ENCODE measurements around the gene FOXO3. TPM values are rescaled to one million over a fixed set of nuclear protein-coding genes. Genes with fewer than 3 reads are reported as not detected.

FOXO3 gene
- total and polyA plus RNA-seq, 2 donors (not counting 3 experiments of a cell fraction or from before 2014, with no cell fraction given): 14.4 to 16.9 TPM

DNA sequence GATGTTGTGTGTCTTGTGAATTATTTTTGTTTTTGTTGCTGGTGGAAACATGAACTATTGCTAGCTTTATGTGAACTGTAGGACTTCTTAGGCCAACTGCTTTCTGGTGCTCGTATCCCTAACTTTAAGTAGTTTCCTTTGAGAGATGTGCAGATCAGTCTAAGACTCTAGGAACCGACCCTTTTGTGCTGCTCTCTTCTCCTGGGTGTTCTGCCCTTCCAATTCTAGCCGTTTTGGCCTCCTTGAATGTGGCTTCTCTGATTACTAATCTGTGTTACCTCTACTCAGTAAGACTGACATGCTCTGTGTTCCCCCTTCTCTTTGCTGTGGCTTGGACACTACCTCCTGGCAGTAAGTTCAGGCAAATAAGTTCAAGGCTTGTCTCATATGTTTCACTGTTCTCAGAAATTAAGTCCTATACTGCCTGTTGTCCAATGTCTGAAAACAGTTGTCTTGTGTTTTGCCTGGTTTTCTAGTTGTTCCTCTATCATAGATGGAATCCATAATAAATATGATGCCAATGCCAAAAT is 58.0 kb downstream of the FOXO3 start:
- FAIRE-seq (no peak), DNase-seq (ENCODE audit: low read depth, low spot score) (no peak)
- CTCF ChIA-PET: interaction anchor here (1.5 kb wide), 1 partner anchor 83 kb away, joined by 3 read pairs; no protein-coding TSS in a partner anchor
- peak overlapping the region; percentile 49 for H3K4me2 ChIP-seq (ENCODE audit: insufficient read depth, low read length)
- H4K20me1 ChIP-seq (replicated peaks; ENCODE audit: control insufficient read depth, extremely low read depth, insufficient read depth, low read length): peaks cover 4% of the 10 kb centered on the region
- H3K36me3 ChIP-seq (ENCODE audit: control insufficient read depth in 2 of 2, extremely low read depth in 1 of 2, insufficient read depth in 2 of 2, low read length in 2 of 2): no peaks in the 10 kb centered on the region
- H3K9me3 ChIP-seq (replicated peaks; ENCODE audit: control insufficient read depth, insufficient read depth, low read length): no peaks in the 10 kb centered on the region
- peak overlapping the region; percentile 4 for H3K27ac ChIP-seq (ENCODE audit: insufficient read depth, low read depth, low read length)
- no peak overlapping the region for H2AFZ ChIP-seq (ENCODE audit: low read depth, low read length)
- no peaks in the 10 kb centered on the region for H3K27me3 ChIP-seq (ENCODE audit: control insufficient read depth in 2 of 2, insufficient read depth in 2 of 2, low read length in 2 of 2)
- peaks cover 13% of the 10 kb centered on the region for H3K4me1 ChIP-seq (ENCODE audit: control insufficient read depth, extremely low read depth, insufficient read depth, low read length)
- H3K79me2 ChIP-seq (ENCODE audit: control insufficient read depth, insufficient read depth, low read length): no peaks in the 10 kb centered on the region
- dilution Hi-C loops (cut with MboI; ENCODE audit: extremely low pct_ligation_motif_present, low sequenced_read_pairs) (no loop called here), intact Hi-C loops (cut with micrococcal nuclease) (loop anchor here (2.0 kb wide), 1 partner anchor 54 kb away; no protein-coding TSS in a partner anchor)
- no peak overlapping the region for H3K9ac ChIP-seq (replicated peaks; ENCODE audit: extremely low read depth, insufficient read depth, low read length)
- BruUV-seq (replicated peaks): no TSS peak
- H3K9me1 ChIP-seq (replicated peaks; ENCODE audit: control insufficient read depth, extremely low read depth, insufficient read depth, low read length): no peaks in the 10 kb centered on the region
- H3K4me3 ChIP-seq (replicated peaks in 1 of 3; ENCODE audit: insufficient read depth in 1 of 3, low read depth in 1 of 3, low read length in 3 of 3): no peak overlapping the region
- TF ChIP-seq POLR2A (IDR thresholded peaks at IDR 0.05; ENCODE audit: low read depth, low read length): no peak
- no peak for TF ChIP-seq MYC (IDR thresholded peaks at IDR 0.05; ENCODE audit: low read depth, low read length)
- TF ChIP-seq, protein P1, sequence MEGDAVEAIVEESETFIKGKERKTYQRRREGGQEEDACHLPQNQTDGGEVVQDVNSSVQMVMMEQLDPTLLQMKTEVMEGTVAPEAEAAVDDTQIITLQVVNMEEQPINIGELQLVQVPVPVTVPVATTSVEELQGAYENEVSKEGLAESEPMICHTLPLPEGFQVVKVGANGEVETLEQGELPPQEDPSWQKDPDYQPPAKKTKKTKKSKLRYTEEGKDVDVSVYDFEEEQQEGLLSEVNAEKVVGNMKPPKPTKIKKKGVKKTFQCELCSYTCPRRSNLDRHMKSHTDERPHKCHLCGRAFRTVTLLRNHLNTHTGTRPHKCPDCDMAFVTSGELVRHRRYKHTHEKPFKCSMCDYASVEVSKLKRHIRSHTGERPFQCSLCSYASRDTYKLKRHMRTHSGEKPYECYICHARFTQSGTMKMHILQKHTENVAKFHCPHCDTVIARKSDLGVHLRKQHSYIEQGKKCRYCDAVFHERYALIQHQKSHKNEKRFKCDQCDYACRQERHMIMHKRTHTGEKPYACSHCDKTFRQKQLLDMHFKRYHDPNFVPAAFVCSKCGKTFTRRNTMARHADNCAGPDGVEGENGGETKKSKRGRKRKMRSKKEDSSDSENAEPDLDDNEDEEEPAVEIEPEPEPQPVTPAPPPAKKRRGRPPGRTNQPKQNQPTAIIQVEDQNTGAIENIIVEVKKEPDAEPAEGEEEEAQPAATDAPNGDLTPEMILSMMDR (IDR thresholded peaks at IDR 0.05; ENCODE audit: extremely low read depth in 1 of 2, insufficient read depth in 1 of 2, low read depth in 1 of 2, low read length in 2 of 2): no peak
- POLR2A ChIA-PET: interaction anchor here (0.8 kb wide), 1 partner anchor 10 kb away, joined by 3 read pairs; no protein-coding TSS in a partner anchor

DNA sequence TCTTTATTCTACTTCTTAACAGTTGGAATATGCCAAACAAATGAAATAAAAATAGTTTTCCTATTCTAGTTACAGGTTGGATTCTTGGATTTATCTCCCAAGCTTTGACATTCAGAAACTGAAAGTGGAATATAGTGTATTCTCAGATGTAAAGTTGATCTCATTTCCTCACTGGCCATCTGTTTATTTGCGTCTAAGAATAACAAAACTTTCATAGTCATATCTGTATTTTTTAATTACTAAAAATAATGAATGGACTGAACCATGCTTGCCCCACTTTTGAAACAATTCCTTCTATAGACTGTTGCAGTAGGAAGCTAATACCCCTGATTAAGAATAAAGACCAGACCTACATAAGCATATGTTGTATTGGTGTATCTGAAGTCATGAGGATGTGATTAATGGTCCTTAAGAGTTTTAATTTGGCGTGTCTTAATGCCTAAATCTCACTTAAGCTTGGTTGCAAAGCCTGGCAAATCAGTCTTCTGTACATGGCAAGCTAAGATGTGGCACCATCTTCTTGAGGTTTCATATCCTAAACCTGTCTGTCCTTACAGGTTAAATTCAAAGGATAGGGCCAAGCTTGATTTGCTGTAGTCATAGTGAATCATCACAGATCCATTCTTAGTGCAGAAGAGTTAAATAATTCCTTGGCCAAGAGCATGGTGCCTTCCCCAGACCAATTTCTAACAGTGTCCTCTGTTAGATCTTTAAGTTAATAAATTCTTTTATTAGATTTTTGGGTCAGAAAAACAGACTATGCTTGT is 58.9 kb downstream of the FOXO3 start:
- dilution Hi-C loops (cut with MboI; ENCODE audit: extremely low pct_ligation_motif_present, low sequenced_read_pairs): no loop called here
- Histone ChIP-seq H3K27me3 (ENCODE audit: control insufficient read depth in 2 of 2, insufficient read depth in 2 of 2, low read length in 2 of 2) (no peaks in the 10 kb centered on the region), H3K9me1 (replicated peaks; ENCODE audit: control insufficient read depth, extremely low read depth, insufficient read depth, low read length) (no peaks in the 10 kb centered on the region), H4K20me1 (replicated peaks; ENCODE audit: control insufficient read depth, extremely low read depth, insufficient read depth, low read length) (no peaks in the 10 kb centered on the region), H2AFZ (ENCODE audit: low read depth, low read length) (no peak overlapping the region), H3K9ac (replicated peaks; ENCODE audit: extremely low read depth, insufficient read depth, low read length) (no peak overlapping the region), H3K4me2 (ENCODE audit: insufficient read depth, low read length) (peak overlapping the region; percentile 49), H3K9me3 (replicated peaks; ENCODE audit: control insufficient read depth, insufficient read depth, low read length) (no peaks in the 10 kb centered on the region), H3K4me1 (ENCODE audit: control insufficient read depth, extremely low read depth, insufficient read depth, low read length) (peaks cover 13% of the 10 kb centered on the region), H3K79me2 (ENCODE audit: control insufficient read depth, insufficient read depth, low read length) (no peaks in the 10 kb centered on the region), H3K36me3 (ENCODE audit: control insufficient read depth in 2 of 2, extremely low read depth in 1 of 2, insufficient read depth in 2 of 2, low read length in 2 of 2) (no peaks in the 10 kb centered on the region), H3K27ac (ENCODE audit: insufficient read depth, low read depth, low read length) (no peak overlapping the region), H3K4me3 (replicated peaks in 1 of 3; ENCODE audit: insufficient read depth in 1 of 3, low read depth in 1 of 3, low read length in 3 of 3) (no peak overlapping the region)
- intact Hi-C loops (cut with micrococcal nuclease): loop anchor here (2.0 kb wide), 1 partner anchor 55 kb away; no protein-coding TSS in a partner anchor
- TF ChIP-seq EZH2 (IDR thresholded peaks at IDR 0.05; ENCODE audit: borderline replicate concordance, low read depth, low read length, severe bottlenecking) (no peak), FOS (IDR thresholded peaks at IDR 0.05; ENCODE audit: borderline replicate concordance, insufficient read depth, low read length) (peak; percentile 32)
- peak; percentile 46 for DNase-seq (ENCODE audit: low read depth, low spot score)
- ChIA-PET CTCF (interaction anchor here (1.0 to 1.5 kb wide), 3 partner anchors 9 to 271 kb away, joined by 3 to 4 read pairs (median 3); no protein-coding TSS in a partner anchor), POLR2A (no interaction called here)
- BruUV-seq (replicated peaks): no TSS peak
- FAIRE-seq: peak; percentile 54
